Astrocyte (in vitro differentiated cells and primary cell): ENCODE data around the gene CERKL.

ENCODE experiments used
- EZH2 ChIP-seq: IDR thresholded peaks from 2 replicates; pipeline ENCODE4 v1.6.1; 2012; ENCODE audit warnings: mild to moderate bottlenecking, low read length, inconsistent platforms; ENCODE audit not compliant: insufficient read depth
- TF ChIP-seq, protein P1 (sequence below): IDR thresholded peaks from 2 replicates; pipeline ENCODE4 v1.5.1; 2011; ENCODE audit warnings: low read depth, mild to moderate bottlenecking, inconsistent platforms, low read length, moderate library complexity; ENCODE audit not compliant: insufficient read depth

DNA sequence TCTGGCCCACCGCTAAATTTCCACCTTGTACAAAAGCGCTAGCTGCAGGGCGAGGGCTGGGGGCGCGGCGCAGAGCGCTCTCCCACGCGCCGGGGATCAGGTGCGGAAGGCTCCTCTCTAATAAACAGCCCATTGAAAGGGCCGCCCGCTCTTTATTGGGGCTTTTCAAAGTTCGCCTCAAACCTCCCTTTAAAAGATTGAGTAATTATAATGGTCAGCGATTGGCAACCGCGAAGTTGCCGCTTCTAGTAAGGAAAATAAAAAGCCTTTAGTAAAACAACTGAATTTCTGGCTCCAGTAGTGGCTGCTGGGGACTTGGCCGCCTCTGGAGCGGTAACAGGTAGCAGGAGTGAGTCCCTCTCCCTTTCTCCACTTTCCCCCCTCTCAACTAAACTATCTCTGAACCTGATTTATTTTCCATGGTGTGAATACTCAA is 22.7 kb upstream of the CERKL start:
- TF ChIP-seq, protein P1, sequence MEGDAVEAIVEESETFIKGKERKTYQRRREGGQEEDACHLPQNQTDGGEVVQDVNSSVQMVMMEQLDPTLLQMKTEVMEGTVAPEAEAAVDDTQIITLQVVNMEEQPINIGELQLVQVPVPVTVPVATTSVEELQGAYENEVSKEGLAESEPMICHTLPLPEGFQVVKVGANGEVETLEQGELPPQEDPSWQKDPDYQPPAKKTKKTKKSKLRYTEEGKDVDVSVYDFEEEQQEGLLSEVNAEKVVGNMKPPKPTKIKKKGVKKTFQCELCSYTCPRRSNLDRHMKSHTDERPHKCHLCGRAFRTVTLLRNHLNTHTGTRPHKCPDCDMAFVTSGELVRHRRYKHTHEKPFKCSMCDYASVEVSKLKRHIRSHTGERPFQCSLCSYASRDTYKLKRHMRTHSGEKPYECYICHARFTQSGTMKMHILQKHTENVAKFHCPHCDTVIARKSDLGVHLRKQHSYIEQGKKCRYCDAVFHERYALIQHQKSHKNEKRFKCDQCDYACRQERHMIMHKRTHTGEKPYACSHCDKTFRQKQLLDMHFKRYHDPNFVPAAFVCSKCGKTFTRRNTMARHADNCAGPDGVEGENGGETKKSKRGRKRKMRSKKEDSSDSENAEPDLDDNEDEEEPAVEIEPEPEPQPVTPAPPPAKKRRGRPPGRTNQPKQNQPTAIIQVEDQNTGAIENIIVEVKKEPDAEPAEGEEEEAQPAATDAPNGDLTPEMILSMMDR, result no peak
- TF ChIP-seq EZH2, result no peak
